NCI-H2227 (cell line): ENCODE measurements around the gene RPL36AL.

Experiments
- DNase-seq: peaks from one replicate; lab custom pipeline; 2025; ENCODE audit not compliant: unreplicated experiment; lab: John Stamatoyannopoulos, UW

The RPL36AL gene

DNA sequence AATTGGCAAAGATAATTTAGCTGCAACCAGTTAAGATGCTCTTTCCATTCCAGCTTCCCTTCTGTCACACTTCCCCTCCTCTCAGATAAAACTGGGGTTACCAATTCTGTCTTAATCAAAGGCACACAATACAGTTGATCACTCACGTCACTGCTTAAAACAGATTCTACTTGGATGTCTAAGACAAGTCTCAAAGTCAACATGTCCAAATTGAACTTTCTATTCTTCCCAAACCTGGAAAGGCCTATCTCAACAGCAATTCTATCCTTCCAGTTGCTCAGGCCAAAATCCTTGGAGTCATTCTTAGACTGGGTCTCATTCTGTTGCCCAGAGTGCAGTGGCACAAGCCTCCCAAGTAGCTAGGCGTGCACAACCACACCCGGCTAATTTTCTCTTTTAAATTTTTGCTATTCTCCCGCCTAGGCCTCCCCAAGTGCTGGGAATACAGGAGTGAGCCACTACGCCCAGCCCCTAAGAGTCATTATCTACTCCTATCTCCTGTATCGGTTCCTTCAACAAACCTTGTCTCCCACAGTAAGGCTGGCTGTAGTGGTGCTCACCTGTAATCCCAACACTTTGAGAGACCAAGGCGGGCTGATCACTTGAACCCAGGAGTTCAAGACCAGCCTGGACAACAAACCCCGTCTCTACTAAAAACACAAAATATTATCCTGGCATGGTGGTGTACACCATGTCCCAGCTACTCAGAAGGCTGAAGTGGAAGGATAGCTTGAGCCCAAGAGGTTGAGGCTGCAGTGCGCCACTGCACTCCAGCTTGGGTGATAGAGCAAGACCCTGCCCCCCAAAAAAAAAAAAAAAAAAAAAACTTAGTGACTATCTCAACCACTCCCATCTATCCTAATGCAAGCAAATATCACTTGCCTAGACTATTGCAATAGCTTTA is 39.0 kb downstream of the RPL36AL start:
- DNase-seq, result no peak

DNA sequence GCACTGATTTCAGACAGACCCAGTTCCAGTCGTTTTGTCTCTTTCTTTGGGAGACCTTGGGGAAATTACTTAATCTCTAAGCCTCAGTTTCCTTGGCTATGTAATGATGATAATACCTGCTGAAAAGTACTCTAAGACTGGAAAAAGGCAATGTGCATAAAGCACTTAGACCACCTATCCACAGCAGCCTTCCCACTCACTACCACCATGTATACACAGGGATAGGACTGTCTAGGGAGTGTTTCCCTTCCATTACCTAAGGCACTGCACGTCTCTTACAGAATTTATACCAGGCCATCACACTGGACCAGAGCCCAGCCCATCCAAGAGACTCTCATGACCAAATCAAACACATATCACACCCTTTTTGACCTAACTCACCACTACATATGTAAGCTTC is 40.6 kb downstream of the RPL36AL start:
- DNase-seq, result no peak

GRCh38 chr14:49578141-49578540 is 42.3 kb downstream of the RPL36AL start:
- no peak for DNase-seq

DNA sequence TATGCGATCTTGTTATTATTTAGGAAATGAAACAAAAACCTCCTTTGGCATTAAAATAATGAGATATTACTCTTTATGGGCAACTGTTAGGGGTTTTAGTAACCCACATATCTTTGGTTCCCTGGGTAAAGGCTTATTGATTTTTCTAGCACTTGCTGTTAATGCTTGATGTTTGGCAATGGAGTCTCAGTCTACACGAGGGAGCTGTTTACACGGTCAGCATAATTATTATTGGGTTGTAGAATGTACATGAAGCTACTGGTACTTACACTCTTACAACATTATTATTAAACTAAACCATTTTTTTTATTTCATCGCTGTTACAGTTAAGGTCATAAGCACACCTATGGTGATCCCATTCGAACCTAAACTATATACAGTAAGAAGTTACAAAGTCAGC is 46.4 kb downstream of the RPL36AL start:
- DNase-seq, result no peak

GRCh38 chr14:49569281-49569680 is 51.1 kb downstream of the RPL36AL start:
- no peak for DNase-seq
